Activated CD4-positive, alpha-beta T cell treated with anti-CD3 and anti-CD28 coated beads, Interleukin-10, Interleukin-2, amounts not matched to agents 100 ng/mL and 50 ng/mL, durations not matched to agents 16 hours and 8 hours (primary cell): Measurements from ENCODE around the gene HPN.
"Not testable (repeated sequence)": the region's sequence is repeated elsewhere in the genome, so short reads cannot be mapped to it uniquely, and the experiment has no call there.

Experiments used
- DNase-seq: peaks from one replicate; pipeline ENCODE4 v3.0.0-alpha.2; 2020

HPN gene

GRCh38 chr19:35041548-35042055 lies at the start of gene HPN:
Gene HPN (plus strand): TSS chr19:35041721. CDS start chr19:35042507, 786 bp downstream.
- no peak for DNase-seq

GRCh38 chr19:34992582-34992981 lies 48.9 kb upstream of the HPN start:
- DNase-seq = not testable (repeated sequence)

GRCh38 chr19:34994286-34994642 lies 47.3 kb upstream of the HPN start:
- no peak for DNase-seq

GRCh38 chr19:34994643-34995541 lies 46.6 kb upstream of the HPN start:
- no peak for DNase-seq

DNA sequence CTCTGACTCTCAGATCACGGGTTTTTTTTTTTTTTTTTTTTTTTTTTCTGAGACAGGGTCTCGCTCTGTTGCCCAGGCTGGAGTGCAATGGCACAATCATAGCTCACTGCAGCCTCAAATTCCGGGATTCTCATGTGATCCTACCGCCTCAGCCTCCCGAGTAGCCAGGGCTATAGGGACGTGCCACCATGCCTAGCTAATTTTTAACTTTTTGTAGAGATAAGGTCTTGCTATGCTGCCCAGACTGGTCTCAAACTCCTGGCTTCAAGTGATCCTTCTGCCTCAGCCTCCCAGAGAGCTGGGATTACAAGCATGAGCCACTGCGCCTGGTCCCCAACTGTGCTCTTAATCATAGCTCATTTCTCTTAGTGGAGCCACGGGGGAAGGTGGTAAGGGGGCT lies 46.0 kb upstream of the HPN start:
- no peak for DNase-seq

GRCh38 chr19:34997071-34997617 lies 44.4 kb upstream of the HPN start:
- no peak for DNase-seq

DNA sequence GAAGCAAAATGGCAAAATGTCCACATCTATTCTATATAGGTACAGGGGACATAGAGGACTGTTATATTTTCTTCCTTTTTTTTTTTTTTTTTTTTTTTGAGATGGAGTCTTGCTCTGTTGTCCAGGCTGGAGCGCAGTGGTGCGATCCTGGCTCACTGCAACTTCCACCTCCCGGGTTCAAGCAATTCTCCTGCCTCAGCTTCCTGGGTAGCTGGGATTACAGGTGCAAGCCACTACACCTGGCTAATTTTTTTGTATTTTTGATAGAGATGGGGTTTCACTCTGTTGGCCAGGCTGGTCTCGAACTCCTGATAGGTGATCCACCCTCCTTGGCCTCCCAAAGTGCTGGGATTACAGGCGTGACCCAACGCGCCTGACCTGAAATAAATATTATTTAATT lies 43.3 kb upstream of the HPN start:
- not testable (repeated sequence) for DNase-seq

DNA sequence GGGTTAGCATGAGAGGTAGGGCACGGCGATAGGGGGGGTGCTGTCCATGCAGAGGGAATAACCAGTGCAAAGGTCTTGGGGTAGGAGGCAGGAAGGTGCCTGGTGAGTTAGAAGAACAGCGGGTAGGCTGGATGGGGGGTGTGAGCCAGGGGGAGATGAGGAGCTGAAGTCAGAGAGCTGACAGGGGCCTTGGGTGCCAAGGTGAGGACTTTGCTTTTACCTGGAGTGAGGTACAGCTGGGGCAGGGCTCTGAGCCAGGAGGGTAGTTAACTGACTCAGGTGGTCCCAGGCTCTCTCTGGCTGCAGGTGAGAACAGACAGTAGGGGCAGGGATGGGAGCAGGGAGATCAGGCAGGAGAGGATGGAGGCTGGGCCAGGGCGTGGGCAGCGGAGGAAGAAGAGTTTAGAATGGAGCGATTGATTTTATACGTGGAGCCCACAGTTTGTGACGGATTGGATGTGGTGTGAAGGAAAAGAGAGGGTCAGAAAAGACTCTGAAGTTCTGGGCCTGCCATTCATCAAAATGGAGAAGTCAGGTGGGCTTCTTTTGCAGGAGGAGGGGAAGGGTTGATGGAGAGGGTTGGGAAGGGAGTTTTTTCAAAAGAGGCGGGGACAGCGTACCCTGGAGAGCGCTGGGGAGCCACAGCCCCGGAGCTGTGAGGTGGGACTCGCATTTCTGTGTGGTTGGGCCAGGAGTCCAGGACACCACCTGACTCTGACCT lies 42.6 kb upstream of the HPN start:
- DNase-seq = no peak

DNA sequence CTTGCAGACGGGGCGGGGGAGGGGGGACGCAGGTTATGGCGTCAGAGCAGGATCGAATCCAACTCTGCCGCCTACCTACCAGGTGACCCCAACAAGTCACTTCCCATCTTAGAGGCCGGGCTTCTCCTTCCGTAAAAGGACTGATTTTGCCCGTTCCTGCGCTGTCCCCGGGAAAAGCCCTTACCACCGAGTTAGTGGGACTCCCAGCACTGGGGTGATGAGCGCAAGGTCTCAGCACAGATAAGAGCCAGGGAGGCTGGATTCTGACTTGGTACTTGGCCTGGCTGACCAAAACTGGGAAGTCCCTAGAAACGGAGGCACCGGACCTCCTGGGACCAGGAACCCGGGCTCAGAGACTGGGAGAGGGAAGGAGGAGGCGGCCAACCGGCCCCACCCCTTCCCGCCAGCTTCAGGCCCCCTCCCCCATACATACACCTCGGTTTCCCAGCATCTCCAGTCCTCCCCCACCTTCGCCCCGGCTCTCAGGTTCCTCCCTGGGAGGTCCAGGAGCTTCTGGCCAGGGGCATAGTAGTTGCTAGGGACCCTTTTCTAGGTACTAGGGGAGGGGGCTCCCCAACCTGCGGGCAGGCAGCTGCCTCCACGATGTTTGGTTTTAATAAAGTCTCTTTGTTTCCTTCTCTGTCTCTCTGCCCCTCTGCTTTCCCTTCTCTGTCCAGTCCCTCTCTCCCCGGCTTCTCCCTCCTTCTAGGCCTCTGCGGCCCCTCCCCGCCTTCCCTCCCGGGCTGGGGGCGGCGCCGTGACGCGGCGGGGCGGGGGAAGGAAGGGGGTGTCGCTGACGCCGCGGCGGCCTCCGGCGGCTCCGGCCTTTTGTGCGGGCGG lies 41.8 kb upstream of the HPN start, which contains the start of gene GRAMD1A:
Gene GRAMD1A, plus strand, starts transcription at position 826 of the 840 bp plus-strand sequence. CDS start 156 bp downstream, outside the sequence.
- DNase-seq = peak; percentile 85

DNA sequence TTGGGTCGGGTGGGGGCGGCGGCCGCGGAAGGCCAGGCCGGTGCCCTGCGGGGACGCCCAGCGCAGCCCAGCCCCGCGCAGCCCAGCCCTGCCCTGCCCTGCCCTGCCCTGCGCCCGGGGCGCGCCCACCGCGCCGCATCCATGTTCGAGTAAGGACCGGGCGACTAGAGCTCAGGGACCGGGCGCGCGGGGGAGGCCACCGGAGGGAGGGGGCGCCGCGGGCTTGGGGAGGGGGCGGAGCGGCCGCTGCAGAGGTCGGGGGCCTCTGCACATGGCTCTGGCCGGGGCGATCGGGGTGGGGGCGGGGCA lies 41.2 kb upstream of the HPN start:
- no peak for DNase-seq

- peak; percentile 66 for DNase-seq
Measured at GRCh38 chr19:35000647-35001501, 40.6 kb upstream of the HPN start.

DNA sequence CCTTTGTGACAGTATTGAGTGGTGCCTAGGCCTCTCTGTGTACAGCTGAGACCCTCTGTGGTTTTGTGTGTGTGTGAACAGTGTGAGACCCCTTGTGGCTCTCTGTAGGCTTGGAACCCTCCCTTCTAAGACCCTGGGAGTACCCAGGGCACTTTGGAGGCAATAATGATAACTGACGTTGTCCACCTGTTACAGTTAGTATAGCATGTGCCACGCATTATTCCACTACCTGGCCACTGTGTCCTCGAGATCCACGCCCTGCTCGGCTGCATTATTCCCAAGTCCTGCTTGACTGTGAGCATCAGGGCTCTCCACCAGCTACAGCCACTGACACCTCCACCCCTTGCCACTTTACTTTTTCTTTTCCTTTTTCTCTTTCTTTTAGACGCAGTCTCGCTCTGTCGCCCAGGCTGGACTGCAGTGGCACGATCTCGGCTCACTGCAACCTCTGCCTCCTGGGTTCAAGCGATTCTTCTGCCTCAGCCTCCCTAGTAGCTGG lies 39.4 kb upstream of the HPN start:
- DNase-seq = no peak

DNA sequence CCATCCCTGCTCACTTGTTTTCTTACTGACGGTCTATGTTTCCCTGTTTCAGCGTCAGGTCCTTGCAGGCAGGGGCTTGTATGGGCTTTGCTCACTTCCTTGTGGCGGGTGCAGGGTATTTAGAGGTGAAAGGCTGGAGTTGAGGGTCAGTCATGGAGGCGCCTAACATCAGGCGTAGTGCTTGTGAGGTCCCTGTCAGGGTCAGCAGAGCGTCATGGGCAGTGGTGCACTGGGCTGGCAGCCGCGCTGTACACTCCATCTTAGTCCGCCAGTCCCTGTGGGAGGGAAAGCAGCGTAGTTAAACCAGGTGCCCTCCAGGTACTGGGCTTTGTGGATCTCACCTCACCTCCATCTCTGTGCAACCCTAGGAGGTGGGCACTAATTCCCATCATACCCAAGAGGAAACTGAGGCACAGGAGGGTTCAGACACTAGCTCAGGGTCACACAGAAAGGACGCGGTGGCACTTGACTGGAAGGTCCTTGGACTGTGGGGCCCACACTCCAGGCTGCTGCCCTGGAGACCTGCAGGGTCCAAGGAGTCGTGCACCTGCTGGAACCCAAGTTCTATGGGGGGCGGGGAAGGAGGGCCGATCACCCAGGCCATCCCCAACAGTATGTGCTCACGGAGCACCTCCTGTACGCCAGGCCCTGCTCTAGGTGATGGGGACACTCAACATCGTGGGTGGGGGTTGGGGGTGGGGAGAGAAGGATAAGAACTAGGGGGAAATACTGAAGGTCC lies 36.8 kb upstream of the HPN start:
- DNase-seq = no peak

DNA sequence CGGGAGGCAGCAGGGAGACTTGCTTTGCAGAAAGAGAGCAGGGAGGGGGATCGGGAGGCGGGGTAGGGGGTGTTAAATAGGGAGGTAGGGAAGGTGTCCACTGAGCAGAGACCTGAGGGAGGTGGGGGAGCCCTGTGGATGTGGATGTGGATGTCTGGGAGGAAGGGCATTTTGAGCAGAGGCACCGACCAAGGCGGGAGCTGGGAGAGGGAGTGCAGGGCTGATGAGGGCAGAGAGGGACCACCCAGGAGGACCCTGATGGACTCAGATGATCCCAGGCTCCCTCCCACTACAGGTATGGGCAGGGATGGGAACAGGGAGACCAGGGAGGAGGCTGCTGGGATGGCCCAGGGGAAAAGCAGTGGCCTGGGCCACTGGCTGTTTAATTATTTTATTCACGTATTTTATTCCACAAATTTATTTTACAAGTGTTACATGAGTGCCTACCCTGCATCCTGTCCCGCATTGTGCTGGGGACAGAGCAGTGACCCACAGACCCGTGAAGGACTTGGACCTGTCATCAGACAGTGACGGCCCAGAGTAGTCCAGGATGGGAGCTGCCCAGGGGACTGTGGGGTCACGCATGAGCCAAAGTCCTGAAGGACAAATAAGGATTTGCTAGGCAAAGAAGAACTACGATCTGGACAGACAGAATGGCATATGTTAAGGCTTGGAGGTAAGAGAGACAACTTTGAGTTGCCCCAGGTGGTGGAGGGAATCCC lies 36.1 kb upstream of the HPN start:
- no peak for DNase-seq

DNA sequence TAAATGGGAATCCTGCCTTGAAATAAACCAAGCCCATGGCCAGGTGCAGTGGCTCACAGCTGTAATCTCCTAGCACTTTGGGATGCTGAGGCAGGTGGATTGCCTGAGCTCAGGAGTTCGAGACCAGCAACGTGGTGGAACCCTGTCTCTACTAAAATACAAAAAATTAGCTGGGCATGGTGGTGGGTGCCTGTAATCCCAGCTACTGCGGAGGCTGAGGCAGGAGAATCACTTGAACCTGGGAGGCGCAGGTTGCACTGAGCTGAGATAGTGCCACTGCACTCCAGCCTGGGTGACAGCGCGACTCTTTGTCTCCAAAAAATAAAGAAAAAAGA lies 35.5 kb upstream of the HPN start:
- DNase-seq = not testable (repeated sequence)

GRCh38 chr19:35006342-35006998 lies 35.1 kb upstream of the HPN start:
- no peak for DNase-seq

- no peak for DNase-seq
Measured at GRCh38 chr19:35006999-35007365, 34.5 kb upstream of the HPN start.

DNA sequence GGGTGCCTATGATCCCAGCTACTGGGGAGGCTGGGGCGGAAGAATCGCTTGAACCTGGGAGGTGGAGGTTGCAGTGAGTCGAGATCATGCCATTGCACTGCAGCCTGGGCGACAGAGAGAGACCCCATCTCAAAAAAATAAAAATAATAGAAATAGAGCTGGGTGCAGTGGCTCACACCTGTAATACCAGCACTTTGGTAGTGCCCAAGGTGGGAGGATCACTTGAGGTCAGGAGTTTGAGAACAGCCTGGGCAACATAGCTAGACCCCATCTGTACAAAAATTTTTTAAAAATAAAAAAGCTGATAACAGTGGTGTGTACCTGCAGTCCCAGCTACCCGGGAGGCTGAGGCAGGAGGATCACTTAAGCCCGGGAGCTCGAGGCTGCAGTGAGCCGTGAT lies 34.1 kb upstream of the HPN start:
- not testable (repeated sequence) for DNase-seq

- no peak for DNase-seq
Measured at GRCh38 chr19:35008891-35009341, 32.6 kb upstream of the HPN start.
